Urothelium cell line (cell line): Measurements from ENCODE around the gene RPP30.

ENCODE experiments used
- DNase-seq: peaks from one replicate; pipeline ENCODE4 v3.0.0; 2011; ENCODE audit warnings: low spot score, mixed read lengths
- FAIRE-seq: peaks from 2 replicates; lab custom pipeline; 2011; peaks lifted over from hg19 to GRCh38; lab: Jason Lieb, UNC

The RPP30 gene

GRCh38 chr10:90871766-90872647 is at the start of gene RPP30:
Gene RPP30, plus strand, starts transcription at chr10:90871974. Its CDS starts 13 bp downstream, at chr10:90871987.
- peak; percentile 68 for FAIRE-seq
- DNase-seq: peak; percentile 90

GRCh38 chr10:90822508-90822907 is 49.3 kb upstream of the RPP30 start:
- DNase-seq (no peak), FAIRE-seq (no peak)

DNA sequence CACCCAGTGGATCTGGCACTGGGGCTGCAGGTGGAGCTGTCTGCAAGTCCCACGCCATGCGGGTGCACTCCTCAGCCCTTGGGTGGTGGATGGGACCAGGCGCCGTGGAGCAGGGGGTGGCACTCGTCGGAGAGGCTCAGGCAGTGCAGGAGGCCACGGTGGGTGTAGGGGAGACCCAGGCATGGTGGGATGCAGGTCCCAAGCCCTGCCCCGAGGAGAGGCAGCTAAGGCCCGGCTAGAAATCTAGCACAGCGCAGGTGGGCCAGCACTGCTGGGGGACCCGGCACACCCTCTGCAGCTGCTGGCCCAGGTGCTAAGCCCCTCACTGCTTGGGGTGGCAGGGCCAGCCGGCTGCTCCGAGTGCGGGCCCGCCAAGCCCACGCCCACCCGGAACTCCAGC is 39.7 kb upstream of the RPP30 start:
- DNase-seq: no peak

DNA sequence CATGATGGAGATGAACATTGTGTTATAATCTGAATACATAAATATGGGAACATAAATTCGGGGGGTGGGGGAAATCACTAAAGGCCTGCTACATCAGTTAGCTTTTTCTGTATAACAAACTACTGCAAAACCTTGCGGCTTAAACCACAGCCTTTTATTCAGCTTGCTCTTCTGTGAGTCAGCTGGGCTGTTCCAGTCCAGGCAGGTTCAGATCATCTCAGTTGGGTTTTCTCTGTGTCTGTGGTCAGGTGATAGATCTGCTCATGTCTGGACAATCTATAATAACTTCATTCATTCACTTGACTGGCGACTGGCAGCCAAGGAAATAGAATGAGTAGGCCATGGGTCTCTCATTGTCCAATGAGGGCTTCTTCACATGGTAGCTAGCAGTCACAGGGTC is 37.4 kb upstream of the RPP30 start:
- DNase-seq: no peak
- no peak for FAIRE-seq

More for the DNA sequence above, 39.7 kb upstream of the RPP30 start:
- FAIRE-seq: no peak

- DNase-seq: no peak
- FAIRE-seq: no peak
Measured at GRCh38 chr10:90837486-90837885, 34.3 kb upstream of the RPP30 start.

DNA sequence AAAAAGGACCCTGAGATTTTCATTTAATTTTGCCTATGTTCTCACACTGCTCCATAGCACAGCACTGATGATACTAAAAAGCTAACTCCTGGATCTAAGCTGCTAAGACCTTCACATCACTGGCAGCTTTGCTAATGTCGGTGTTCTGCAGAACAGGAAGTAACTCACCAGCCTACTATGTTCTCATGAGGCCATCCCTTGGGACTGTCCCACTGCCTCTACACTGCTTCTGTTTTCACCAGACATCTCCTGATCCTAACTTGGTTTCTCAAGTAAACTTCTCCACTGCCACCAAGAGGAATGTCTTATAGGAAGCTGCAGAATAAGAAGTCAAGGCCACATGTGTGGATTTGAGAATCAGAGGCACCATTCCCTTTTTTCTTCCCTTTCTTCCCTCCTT is 29.0 kb upstream of the RPP30 start:
- DNase-seq: no peak
- FAIRE-seq: no peak

DNA sequence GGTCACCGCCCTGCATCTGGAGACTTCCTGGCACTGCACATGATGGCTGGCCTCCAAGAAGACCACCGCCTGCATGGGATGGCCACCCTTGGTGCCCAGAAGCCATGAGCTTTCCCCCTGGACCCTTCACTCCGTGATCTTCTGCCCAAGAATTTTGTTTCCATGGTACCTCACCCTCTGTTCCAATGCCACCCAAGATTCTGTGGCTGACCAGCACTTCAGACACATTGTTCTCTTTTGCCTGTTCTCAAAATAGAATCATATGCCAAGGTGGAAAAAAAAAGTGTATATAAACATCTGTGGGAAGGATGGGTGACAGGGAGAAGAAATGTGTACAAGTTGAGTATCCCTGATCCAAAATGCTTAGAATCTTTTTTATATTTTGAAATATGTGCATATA is 26.0 kb upstream of the RPP30 start:
- FAIRE-seq (no peak), DNase-seq (no peak)

DNA sequence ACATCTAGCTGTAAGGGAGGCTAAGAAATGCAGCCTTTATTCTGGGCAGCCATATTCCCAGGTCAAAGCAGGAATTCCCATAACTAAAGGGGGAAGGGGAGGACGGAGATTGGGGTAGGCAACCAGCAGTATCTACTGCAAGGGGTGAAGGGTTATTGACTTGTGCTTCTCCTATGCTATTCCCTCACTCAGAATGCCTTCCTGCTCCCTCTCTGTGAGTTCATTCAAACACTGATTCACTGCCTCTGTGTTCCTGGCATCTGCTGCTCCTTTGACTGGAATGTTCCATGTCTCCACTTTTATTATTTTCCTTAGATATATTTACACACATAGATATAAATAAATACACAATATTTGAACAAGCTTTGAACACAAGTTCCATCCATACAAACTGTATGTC is 25.0 kb upstream of the RPP30 start:
- no peak for FAIRE-seq
- DNase-seq: no peak

GRCh38 chr10:90847436-90847835 is 24.3 kb upstream of the RPP30 start:
- FAIRE-seq (no peak), DNase-seq (peak; percentile 53)

- FAIRE-seq (no peak), DNase-seq (no peak)
Measured at GRCh38 chr10:90849956-90850749, 21.6 kb upstream of the RPP30 start.

DNA sequence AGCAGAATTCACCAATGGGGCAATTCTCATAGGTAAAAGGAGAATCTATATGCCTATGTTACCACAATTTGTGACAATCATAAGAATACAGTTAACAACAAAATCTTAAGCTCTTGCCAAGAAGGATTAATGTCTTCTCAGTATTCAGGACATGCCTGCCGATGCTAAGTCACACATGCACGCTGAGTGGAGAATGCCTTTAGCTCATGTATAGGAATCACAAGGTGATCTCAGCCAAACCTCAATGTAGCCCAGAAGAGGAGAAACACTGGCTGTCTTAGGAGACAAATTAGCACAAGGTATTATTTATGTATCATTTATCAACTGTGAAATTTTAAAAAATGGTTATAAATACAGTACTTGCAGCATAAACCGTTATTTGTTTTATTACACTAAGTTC is 16.6 kb upstream of the RPP30 start:
- DNase-seq (no peak), FAIRE-seq (no peak)

- DNase-seq (no peak), FAIRE-seq (no peak)
Measured at GRCh38 chr10:90856261-90856660, 15.5 kb upstream of the RPP30 start.

DNA sequence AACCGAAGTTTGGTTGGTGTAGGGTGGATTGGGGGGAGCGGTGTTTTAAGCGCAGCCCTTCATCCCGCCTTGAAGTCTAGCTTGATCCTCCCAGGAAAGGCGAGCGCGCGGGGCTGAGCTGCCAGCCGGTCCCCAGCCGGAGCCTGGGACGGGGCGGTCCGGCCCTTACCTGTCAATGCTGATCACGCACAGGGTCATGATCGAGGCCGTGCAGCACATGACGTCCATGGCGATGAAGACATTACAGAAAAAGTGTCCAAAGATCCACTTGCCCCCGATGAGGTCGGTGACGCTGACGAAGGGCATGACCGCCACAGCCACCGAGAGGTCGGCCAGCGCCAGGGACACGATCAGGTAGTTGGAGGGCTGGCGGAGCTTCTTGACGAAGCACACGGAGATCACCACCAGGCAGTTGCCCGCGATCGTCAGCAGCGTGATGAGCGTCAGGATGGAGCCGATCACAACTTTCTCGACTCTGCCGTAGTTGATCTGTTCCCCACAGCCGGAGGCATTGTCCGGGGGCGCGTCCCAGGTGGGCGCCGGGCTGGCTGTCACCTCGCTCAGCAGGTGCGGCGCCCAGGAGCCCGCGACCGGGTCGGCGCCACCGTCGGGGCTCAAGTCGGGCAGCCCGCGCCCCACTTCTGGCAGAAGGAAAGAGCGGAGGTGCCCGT is 14.7 kb upstream of the RPP30 start:
- no peak for FAIRE-seq

DNA sequence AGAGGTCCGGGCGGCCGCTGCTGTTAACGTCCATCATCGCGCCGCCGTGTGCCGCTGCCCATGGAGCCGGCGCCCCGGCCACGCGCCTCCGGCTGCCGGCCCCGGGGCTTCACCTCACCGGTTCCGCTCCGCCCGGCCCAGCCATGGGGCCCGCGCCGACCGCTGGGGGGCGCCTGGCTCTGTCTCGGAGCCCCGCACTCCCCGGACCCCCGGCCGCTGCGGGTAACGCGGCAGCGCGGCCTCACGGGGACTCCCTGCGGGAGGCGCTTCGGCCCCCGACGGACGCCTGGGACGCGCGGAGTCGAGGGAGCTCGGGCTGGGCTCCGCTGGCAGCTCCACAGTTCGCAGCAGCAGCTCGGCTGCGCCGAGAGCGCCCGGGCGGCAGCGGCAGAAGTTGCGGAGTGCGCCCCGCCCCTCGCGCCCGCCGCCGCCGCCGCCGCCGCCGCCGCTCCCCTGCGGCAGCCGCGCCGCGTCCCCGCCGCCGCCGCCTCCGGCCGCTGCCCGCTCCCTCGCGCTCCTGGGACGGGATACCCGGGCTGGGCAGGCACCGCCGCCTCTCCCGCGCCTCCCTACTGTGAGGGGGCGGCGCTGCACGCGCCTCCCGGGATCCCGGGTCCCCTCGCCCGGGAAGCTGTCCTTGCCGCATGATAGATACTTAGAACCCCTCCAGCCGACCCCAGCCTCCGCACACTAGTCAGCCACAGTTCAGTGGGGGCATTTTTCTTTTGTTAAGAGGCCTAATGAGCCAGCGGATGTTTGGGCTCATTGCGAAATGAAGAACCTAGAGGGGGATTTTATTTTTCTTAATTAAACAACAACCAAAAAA is 13.9 kb upstream of the RPP30 start, which contains the start of gene HTR7:
Gene HTR7, minus strand, starts transcription at position 405 of the 826 bp plus-strand sequence. Its CDS starts 368 bp downstream, at position 37.
- FAIRE-seq: no peak
- no peak for DNase-seq

More for the DNA sequence above, 14.7 kb upstream of the RPP30 start:
- no peak for DNase-seq

- FAIRE-seq: no peak
- DNase-seq: no peak
Measured at GRCh38 chr10:90858461-90858968, 13.3 kb upstream of the RPP30 start.

- DNase-seq (peak; percentile 17), FAIRE-seq (no peak)
Measured at GRCh38 chr10:90859321-90859751, 12.4 kb upstream of the RPP30 start.

DNA sequence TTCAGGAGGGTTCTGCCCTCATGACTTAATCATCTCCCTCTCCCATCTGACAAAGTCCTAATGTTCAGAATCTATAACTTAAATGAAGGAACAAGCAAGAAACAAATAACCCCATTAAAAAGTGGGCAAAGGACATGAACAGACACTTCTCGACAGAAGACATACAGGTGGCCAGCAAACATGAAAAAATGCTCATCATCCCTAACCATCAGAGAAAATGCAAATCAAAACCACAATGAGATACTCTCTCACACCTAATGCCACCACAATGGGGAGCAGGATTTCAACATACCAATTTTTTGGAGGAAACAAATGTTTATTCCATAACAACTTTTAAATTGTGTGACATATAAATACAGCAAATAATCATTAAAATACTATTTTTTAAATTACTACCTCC is 11.0 kb upstream of the RPP30 start:
- no peak for FAIRE-seq
- no peak for DNase-seq

GRCh38 chr10:90862908-90863514 is 8.8 kb upstream of the RPP30 start:
- peak; percentile 30 for DNase-seq
- FAIRE-seq: no peak

- no peak for FAIRE-seq
- peak; percentile 25 for DNase-seq
Measured at GRCh38 chr10:90865401-90865800, 6.4 kb upstream of the RPP30 start.
